ENCODE measurements around the gene VAMP8. TPM values are rescaled to one million over a fixed set of nuclear protein-coding genes. Genes with fewer than 3 reads are reported as not detected.
A peak's percentile ranks its signal among the peaks of the same experiment; 100 is the strongest.

The VAMP8 gene
- total RNA-seq, 6 donors from 2014 or later = 62.8 to 289 (median 154) TPM

DNA sequence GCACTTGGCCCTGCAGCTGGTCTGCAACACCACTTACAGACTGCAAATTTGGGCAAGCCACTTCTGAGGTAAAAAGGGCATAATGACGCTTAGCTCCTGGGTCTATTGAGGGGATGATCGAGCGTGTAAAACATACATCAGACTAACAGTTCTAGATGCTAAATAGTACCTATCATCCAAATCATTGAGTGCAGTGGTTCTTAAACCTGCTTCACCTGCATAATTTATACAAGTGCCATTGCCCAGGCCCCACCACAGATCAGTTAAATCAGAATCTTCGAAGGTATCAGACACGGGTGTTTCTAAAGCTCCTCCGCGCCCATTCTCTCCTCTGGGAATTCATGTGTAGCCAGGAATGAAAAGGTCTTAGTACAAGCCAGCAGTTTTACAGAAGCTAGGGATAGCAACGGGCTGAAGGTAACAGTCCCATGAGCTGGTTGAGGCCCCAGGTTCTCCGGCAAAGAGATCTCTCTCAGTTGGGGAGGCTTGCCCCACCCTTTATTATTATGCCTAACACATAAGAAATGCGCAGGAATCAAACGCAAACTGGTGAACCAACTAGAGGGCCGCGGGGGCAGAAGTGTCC, 17.4 kb downstream of the VAMP8 start:
- peaks cover 9 to 37% (median 23%) of the 10 kb centered on the region in 4 donors for H3K36me3 ChIP-seq
- WGBS, 2 donors = 15 to 29% methylated on average over 11 to 13 of the region's 13 CpGs
- DNase-seq = no peak
- TF ChIP-seq POLR2AphosphoS5 (IDR thresholded peaks at IDR 0.05) (no peak), EP300 (IDR thresholded peaks at IDR 0.05) (no peak), POLR2A (IDR thresholded peaks at IDR 0.05) (no peak)
- TF ChIP-seq, protein P1, sequence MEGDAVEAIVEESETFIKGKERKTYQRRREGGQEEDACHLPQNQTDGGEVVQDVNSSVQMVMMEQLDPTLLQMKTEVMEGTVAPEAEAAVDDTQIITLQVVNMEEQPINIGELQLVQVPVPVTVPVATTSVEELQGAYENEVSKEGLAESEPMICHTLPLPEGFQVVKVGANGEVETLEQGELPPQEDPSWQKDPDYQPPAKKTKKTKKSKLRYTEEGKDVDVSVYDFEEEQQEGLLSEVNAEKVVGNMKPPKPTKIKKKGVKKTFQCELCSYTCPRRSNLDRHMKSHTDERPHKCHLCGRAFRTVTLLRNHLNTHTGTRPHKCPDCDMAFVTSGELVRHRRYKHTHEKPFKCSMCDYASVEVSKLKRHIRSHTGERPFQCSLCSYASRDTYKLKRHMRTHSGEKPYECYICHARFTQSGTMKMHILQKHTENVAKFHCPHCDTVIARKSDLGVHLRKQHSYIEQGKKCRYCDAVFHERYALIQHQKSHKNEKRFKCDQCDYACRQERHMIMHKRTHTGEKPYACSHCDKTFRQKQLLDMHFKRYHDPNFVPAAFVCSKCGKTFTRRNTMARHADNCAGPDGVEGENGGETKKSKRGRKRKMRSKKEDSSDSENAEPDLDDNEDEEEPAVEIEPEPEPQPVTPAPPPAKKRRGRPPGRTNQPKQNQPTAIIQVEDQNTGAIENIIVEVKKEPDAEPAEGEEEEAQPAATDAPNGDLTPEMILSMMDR (IDR thresholded peaks at IDR 0.05) = no peak
- no peak for ATAC-seq (ENCODE audit: low FRiP score in 2 of 2)
- H3K27ac ChIP-seq = peak overlapping the region; percentile 86 to 97 (median 94)
- H3K9me3 ChIP-seq = no peaks in the 10 kb centered on the region
- no peaks in the 10 kb centered on the region for H3K27me3 ChIP-seq
- peak overlapping the region; percentile 34 to 88 (median 83) for H3K4me3 ChIP-seq
- H3K4me1 ChIP-seq = peaks cover 42 to 59% (median 49%) of the 10 kb centered on the region in 4 donors

DNA sequence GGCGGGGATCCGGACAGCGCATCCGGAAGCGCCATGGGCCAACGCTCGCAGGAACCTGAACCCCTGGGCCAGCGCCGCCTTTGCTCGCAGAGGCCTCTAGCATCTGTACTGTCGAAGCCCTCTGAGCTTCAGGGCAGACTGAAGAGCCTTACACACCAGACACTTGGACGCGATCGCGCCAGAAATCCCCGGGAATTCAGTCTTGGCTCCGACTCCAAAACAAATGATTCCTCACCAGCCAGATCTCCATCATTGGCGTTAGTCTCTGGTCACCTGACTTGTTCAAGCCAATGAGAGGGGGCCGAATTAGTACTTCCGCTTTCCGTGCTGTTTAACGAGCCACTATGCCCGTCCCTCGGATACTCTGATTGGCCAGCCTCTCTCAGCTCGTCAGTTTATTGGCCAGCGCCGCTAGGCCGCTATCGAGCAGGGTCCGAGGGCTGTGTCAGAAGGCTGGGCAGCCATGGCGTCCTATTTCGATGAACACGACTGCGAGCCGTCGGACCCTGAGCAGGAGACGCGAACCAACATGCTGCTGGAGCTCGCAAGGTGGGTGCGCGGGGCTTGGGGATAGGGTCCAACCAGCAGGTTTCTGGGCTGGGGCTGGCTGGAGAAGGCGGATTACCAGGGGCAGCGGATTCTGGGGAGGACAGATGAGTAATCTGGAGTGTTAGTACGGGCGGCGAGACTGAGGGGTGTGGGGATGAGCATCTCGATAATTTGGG, 18.1 kb downstream of the VAMP8 start, which contains the start of gene RNF181:
Gene RNF181, plus strand, starts transcription at position 445 of the 725 bp plus-strand sequence. Its CDS starts 19 bp downstream, at position 464.
- peak; percentile 96 to 97 for ATAC-seq (ENCODE audit: low FRiP score in 2 of 2)
- 0% methylated on average over 33 to 47 of the region's 47 CpGs for WGBS, 2 donors
- peak within 1 kb of the TSS; percentile 86 to 97 (median 94) for H3K27ac ChIP-seq
- no peaks in the 10 kb centered on the region for H3K9me3 ChIP-seq
- peak; percentile 87 to 99 for DNase-seq
- peak within 1 kb of the TSS; percentile 34 to 88 (median 83) for H3K4me3 ChIP-seq
- TF ChIP-seq EP300 (IDR thresholded peaks at IDR 0.05) (peak in 1 of 4 donors; percentile 10), POLR2A (IDR thresholded peaks at IDR 0.05) (peak in 3 of 4 donors; percentile 59 to 93 (median 66)), POLR2AphosphoS5 (IDR thresholded peaks at IDR 0.05) (peak; percentile 85 to 97)
- TF ChIP-seq, protein P1 (IDR thresholded peaks at IDR 0.05) = no peak
- peaks cover 9 to 42% (median 23%) of the 10 kb centered on the region in 4 donors for H3K36me3 ChIP-seq
- H3K27me3 ChIP-seq = no peaks in the 10 kb centered on the region
- peaks cover 35 to 53% (median 42%) of the 10 kb centered on the region in 4 donors for H3K4me1 ChIP-seq

DNA sequence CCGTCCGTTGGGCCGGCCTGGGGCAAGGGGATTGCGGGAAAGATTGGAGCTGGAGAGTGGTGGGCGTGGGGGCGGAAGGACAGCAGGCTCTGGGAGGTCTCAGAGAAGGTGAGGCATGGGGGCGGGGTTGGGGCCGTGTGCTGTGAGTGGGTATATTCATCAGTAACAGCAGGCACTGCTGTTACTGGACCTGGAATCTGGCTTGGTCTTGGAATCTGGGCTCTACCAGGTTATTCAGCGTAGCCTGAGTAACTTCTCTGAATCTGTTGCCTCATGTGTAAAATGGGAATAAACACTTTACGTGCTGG, 18.6 kb downstream of the VAMP8 start:
- no peak for DNase-seq
- peaks cover 9 to 46% (median 23%) of the 10 kb centered on the region in 4 donors for H3K36me3 ChIP-seq
- peaks cover 30 to 50% (median 41%) of the 10 kb centered on the region in 4 donors for H3K4me1 ChIP-seq
- TF ChIP-seq, protein P1 (IDR thresholded peaks at IDR 0.05) = no peak
- TF ChIP-seq EP300 (IDR thresholded peaks at IDR 0.05) = no peak
- no peak for TF ChIP-seq POLR2A (IDR thresholded peaks at IDR 0.05)
- no peaks in the 10 kb centered on the region for H3K9me3 ChIP-seq
- H3K4me3 ChIP-seq = peak overlapping the region; percentile 34 to 88 (median 83)
- H3K27me3 ChIP-seq = no peaks in the 10 kb centered on the region
- H3K27ac ChIP-seq = peak overlapping the region; percentile 86 to 97 (median 94)
- no peak for ATAC-seq (ENCODE audit: low FRiP score in 2 of 2)
- WGBS, 2 donors = 1 to 2% methylated on average over 9 to 10 of the region's 10 CpGs

DNA sequence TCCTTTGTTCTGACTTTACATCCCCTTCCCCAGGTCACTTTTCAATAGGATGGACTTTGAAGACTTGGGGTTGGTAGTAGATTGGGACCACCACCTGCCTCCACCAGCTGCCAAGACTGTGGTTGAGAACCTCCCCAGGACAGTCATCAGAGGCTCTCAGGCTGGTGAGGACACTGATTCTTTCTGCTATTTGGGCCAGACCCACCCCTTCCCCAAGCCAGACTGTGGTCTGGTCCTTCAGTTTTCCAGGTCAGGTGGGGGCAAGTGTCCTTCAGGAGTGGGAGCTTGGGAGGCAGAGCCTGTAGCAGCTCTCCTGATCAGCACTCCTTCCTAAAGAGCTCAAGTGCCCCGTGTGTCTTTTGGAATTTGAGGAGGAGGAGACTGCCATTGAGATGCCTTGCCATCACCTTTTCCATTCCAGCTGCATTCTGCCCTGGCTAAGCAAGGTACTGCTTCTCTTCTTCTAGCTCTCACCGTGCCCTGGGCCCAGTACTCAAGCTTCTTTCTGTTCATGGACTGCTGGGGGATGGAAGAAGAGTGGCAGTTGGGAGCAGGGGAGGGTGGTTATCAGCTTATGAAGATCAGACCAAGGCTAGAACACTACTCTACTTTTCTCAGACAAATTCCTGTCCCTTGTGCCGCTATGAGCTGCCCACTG, 19.2 kb downstream of the VAMP8 start:
- no peak for DNase-seq
- no peaks in the 10 kb centered on the region for H3K27me3 ChIP-seq
- H3K27ac ChIP-seq = peak overlapping the region; percentile 86 to 97 (median 94)
- H3K9me3 ChIP-seq = no peaks in the 10 kb centered on the region
- H3K36me3 ChIP-seq = peaks cover 9 to 46% (median 23%) of the 10 kb centered on the region in 4 donors
- no peak for ATAC-seq (ENCODE audit: low FRiP score in 2 of 2)
- peak overlapping the region; percentile 34 to 88 (median 83) for H3K4me3 ChIP-seq
- 65 to 73% methylated on average over 1 to 3 of the region's 3 CpGs for WGBS, 2 donors
- TF ChIP-seq POLR2AphosphoS5 (IDR thresholded peaks at IDR 0.05) (no peak), POLR2A (IDR thresholded peaks at IDR 0.05) (no peak), EP300 (IDR thresholded peaks at IDR 0.05) (no peak)
- TF ChIP-seq, protein P1 (IDR thresholded peaks at IDR 0.05) = no peak
- H3K4me1 ChIP-seq = peaks cover 30 to 50% (median 41%) of the 10 kb centered on the region in 4 donors
